Osteocyte (in vitro differentiated cells): ENCODE measurements around the gene VPS13D. TPM values are rescaled to one million over a fixed set of nuclear protein-coding genes. Genes with fewer than 3 reads are reported as not detected.

Experiments
- DNase-seq: peaks from one replicate; pipeline ENCODE4 v3.0.0; 2021; ENCODE audit warnings: mixed read lengths; ENCODE audit not compliant: unreplicated experiment; ENCODE audit errors: extremely low spot score
- H3K27ac Mint-ChIP-seq: one replicate; pipeline ENCODE4 v1.8.0; 2021; ENCODE audit warnings: mild to moderate bottlenecking, mixed read lengths; ENCODE audit not compliant: unreplicated experiment
- H3K27me3 Mint-ChIP-seq: one replicate; pipeline ENCODE4 v1.8.0; 2021; ENCODE audit warnings: mixed read lengths; ENCODE audit not compliant: unreplicated experiment
- H3K36me3 Mint-ChIP-seq: one replicate; pipeline ENCODE4 v1.8.0; 2021; ENCODE audit warnings: mixed read lengths; ENCODE audit not compliant: unreplicated experiment
- H3K4me1 Mint-ChIP-seq: one replicate; pipeline ENCODE4 v1.8.0; 2021; ENCODE audit warnings: mixed read lengths; ENCODE audit not compliant: unreplicated experiment
- H3K4me3 Mint-ChIP-seq: one replicate; pipeline ENCODE4 v1.8.0; 2021; ENCODE audit warnings: mild to moderate bottlenecking, moderate library complexity, mixed read lengths; ENCODE audit not compliant: unreplicated experiment
- H3K9me3 Mint-ChIP-seq: one replicate; pipeline ENCODE4 v1.8.0; 2021; ENCODE audit warnings: mixed read lengths; ENCODE audit not compliant: unreplicated experiment
- total RNA-seq: library from RNA; stranded (reverse); gene quantifications from 2 replicates; pipeline ENCODE4 v1.2.1, GENCODE V29; 2021
- TF ChIP-seq, protein P1 (sequence below): fragments of 200-600 bp; sonication (generic); IDR thresholded peaks from 2 replicates; pipeline ENCODE4 v1.5.0; 2021; ENCODE audit warnings: antibody characterized with exemption, mild to moderate bottlenecking, moderate library complexity

VPS13D gene
- total RNA-seq, 1 donor from 2014 or later = 41.1 TPM

- Mint-ChIP-seq H3K27ac (no peak overlapping the region), H3K4me3 (no peak overlapping the region)
These were observed 142.9 kb downstream of the VPS13D start for GRCh38 chr1:12372761-12373160.

GRCh38 chr1:12375133-12375829 is 145.5 kb downstream of the VPS13D start:
- H3K27ac Mint-ChIP-seq = no peak overlapping the region
- no peaks in the 10 kb centered on the region for H3K9me3 Mint-ChIP-seq
- no peaks in the 10 kb centered on the region for H3K27me3 Mint-ChIP-seq
- peaks cover 52% of the 10 kb centered on the region for H3K36me3 Mint-ChIP-seq
- peaks cover 5% of the 10 kb centered on the region for H3K4me1 Mint-ChIP-seq
- TF ChIP-seq, protein P1, sequence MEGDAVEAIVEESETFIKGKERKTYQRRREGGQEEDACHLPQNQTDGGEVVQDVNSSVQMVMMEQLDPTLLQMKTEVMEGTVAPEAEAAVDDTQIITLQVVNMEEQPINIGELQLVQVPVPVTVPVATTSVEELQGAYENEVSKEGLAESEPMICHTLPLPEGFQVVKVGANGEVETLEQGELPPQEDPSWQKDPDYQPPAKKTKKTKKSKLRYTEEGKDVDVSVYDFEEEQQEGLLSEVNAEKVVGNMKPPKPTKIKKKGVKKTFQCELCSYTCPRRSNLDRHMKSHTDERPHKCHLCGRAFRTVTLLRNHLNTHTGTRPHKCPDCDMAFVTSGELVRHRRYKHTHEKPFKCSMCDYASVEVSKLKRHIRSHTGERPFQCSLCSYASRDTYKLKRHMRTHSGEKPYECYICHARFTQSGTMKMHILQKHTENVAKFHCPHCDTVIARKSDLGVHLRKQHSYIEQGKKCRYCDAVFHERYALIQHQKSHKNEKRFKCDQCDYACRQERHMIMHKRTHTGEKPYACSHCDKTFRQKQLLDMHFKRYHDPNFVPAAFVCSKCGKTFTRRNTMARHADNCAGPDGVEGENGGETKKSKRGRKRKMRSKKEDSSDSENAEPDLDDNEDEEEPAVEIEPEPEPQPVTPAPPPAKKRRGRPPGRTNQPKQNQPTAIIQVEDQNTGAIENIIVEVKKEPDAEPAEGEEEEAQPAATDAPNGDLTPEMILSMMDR = no peak
- no peak for DNase-seq
- H3K4me3 Mint-ChIP-seq = no peak overlapping the region

More at GRCh38 chr1:12372761-12373160, 142.9 kb downstream of the VPS13D start:
- Mint-ChIP-seq H3K4me1 (peaks cover 5% of the 10 kb centered on the region), H3K9me3 (no peaks in the 10 kb centered on the region), H3K36me3 (peaks cover 56% of the 10 kb centered on the region), H3K27me3 (no peaks in the 10 kb centered on the region)
- TF ChIP-seq, protein P1 = no peak
- no peak for DNase-seq

- DNase-seq = no peak
- Mint-ChIP-seq H3K27ac (no peak overlapping the region), H3K4me1 (peaks cover 4% of the 10 kb centered on the region), H3K27me3 (no peaks in the 10 kb centered on the region), H3K9me3 (no peaks in the 10 kb centered on the region), H3K36me3 (peaks cover 53% of the 10 kb centered on the region), H3K4me3 (no peak overlapping the region)
- TF ChIP-seq, protein P1 = no peak
These were observed 146.6 kb downstream of the VPS13D start for GRCh38 chr1:12376236-12377045.

DNA sequence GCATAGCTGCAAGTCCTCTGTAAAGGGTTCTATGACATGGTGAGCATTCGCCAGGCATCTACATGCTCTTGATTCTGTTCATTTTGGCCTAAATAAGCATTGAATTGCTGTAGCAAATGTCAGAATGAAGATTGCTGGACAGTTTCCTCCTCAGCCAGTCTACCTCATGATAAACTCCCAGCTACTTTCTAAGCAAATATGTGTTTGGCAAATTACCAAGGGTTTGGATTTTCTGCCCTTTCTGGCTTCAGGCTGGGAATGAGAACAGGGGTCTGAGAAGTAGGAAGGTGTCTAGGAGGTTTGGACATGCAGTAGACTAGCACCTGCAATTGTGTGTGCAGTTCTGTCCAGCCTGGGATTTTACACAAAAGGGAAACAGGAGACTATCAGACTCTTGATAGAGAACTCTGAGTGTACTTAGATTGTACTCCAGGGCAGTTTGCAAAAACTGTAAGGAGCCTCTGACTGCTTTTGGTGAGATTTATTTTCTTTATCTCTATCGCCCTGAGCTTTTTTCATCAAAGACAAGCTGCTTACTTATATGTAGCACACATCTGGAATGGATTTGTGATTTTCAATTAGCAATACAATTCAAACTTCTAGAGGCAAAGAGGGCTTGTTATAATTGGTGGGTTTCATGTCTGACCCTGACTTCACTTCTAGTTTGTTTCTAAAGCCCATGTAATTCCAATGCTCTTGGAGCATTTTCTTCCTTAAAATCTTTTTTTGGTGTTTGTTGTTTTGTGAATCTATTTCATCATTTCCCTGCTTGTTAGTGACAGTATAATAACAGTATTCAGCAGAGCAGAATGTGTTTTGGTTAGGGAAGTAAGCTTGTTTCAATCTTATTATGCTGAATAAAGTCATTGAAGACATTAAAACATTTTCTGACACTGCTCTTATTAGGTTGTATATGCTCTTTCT is 150.8 kb downstream of the VPS13D start:
- no peaks in the 10 kb centered on the region for H3K9me3 Mint-ChIP-seq

More for the DNA sequence above, 150.8 kb downstream of the VPS13D start:
- H3K4me1 Mint-ChIP-seq = peaks cover 2% of the 10 kb centered on the region
- TF ChIP-seq, protein P1 = no peak
- H3K27ac Mint-ChIP-seq = no peak overlapping the region
- DNase-seq = no peak
- no peaks in the 10 kb centered on the region for H3K27me3 Mint-ChIP-seq
- H3K4me3 Mint-ChIP-seq = no peak overlapping the region
- peaks cover 57% of the 10 kb centered on the region for H3K36me3 Mint-ChIP-seq
